HG03139 (cell line): ENCODE data around the gene RNMT.
"Not testable (repeated sequence)": the region's sequence is repeated elsewhere in the genome, so short reads cannot be mapped to it uniquely, and the experiment has no call there.

Experiments
- ATAC-seq: cut with Tn5 transposase; IDR thresholded peaks from one replicate; pipeline ENCODE4 v1.9.1; 2021; ENCODE audit not compliant: unreplicated experiment

The RNMT gene

GRCh38 chr18:13730481-13730880 lies 4.0 kb downstream of the RNMT start:
- no peak for ATAC-seq

GRCh38 chr18:13735681-13736080 lies 9.2 kb downstream of the RNMT start:
- no peak for ATAC-seq

- ATAC-seq: no peak
Measured at GRCh38 chr18:13745696-13746095, 19.2 kb downstream of the RNMT start.

- no peak for ATAC-seq
Measured at GRCh38 chr18:13746633-13747032, 20.2 kb downstream of the RNMT start.

GRCh38 chr18:13751599-13751998 lies 25.1 kb downstream of the RNMT start:
- ATAC-seq: not testable (repeated sequence)

GRCh38 chr18:13756261-13756660 lies 29.8 kb downstream of the RNMT start:
- ATAC-seq: no peak

- no peak for ATAC-seq
Measured at GRCh38 chr18:13756671-13757070, 30.2 kb downstream of the RNMT start.

- ATAC-seq: no peak
Measured at GRCh38 chr18:13758622-13759021, 32.1 kb downstream of the RNMT start.

GRCh38 chr18:13760047-13760446 lies 33.6 kb downstream of the RNMT start:
- no peak for ATAC-seq

GRCh38 chr18:13762690-13763439 lies 36.4 kb downstream of the RNMT start:
- no peak for ATAC-seq

- no peak for ATAC-seq
Measured at GRCh38 chr18:13775058-13775457, 48.6 kb downstream of the RNMT start.

- ATAC-seq: no peak
Measured at GRCh38 chr18:13791181-13791580, 64.7 kb downstream of the RNMT start.

- no peak for ATAC-seq
Measured at GRCh38 chr18:13793819-13794218, 67.3 kb downstream of the RNMT start.

GRCh38 chr18:13796515-13796914 lies 70.0 kb downstream of the RNMT start:
- ATAC-seq: no peak

GRCh38 chr18:13797157-13797611 lies 70.7 kb downstream of the RNMT start:
- no peak for ATAC-seq

- ATAC-seq: no peak
Measured at GRCh38 chr18:13799396-13799795, 72.9 kb downstream of the RNMT start.

- ATAC-seq: no peak
Measured at GRCh38 chr18:13800505-13801259, 74.2 kb downstream of the RNMT start.

GRCh38 chr18:13801260-13801601 lies 74.8 kb downstream of the RNMT start:
- no peak for ATAC-seq

GRCh38 chr18:13804305-13804704 lies 77.8 kb downstream of the RNMT start:
- no peak for ATAC-seq

- no peak for ATAC-seq
Measured at GRCh38 chr18:13808294-13809042, 82.0 kb downstream of the RNMT start.

- ATAC-seq: no peak
Measured at GRCh38 chr18:13809043-13809430, 82.6 kb downstream of the RNMT start.
